HCT116 (cell line): ENCODE measurements around the gene C5orf63. TPM values are rescaled to one million over a fixed set of nuclear protein-coding genes. Genes with fewer than 3 reads are reported as not detected.

ENCODE experiments used
- ATAC-seq: fragments of 200-7000 bp; cut with Tn5 transposase; 2 replicates; pipeline ENCODE4 v1.9.1; 2020; ENCODE audit warnings: mild to moderate bottlenecking, moderate library complexity
- BruUV-seq: library from RNA; stranded (reverse); fragments of 400-500 nt; replicated peaks from 2 replicates; lab custom pipeline; 2021; lab: Mats Ljungman, UMichigan
- CTCF ChIA-PET: fragments of 300-600 bp; sonication (Branson Sonifier 250); formaldehyde crosslinking; loops from one replicate; lab custom pipeline; 2021; ENCODE audit warnings: antibody characterized with exemption; lab: Charles Lee
- POLR2A ChIA-PET: fragments of 300-600, 350-600 bp; sonication (Branson Sonifier 250); formaldehyde crosslinking; loops from one replicate; lab custom pipeline; 2021; ENCODE audit warnings: antibody characterized with exemption; lab: Charles Lee
- RAD21 ChIA-PET, 2 experiments: fragments of 300-600 bp; sonication (Branson Sonifier 250); formaldehyde crosslinking; loops; one replicate each; lab custom pipeline; 2023; ENCODE audit warnings: low total read pairs in 2 of 2; ENCODE audit not compliant: uncharacterized antibody in 2 of 2, unreplicated experiment in 2 of 2, low non-redundant PET in 1 of 2; lab: Charles Lee
- DNase-seq: peaks from one replicate; pipeline ENCODE4 v3.0.0-alpha.2; 2010; ENCODE audit warnings: low read depth, low spot score
- H2AFZ ChIP-seq: fragments of 200-600 bp; shearing (Covaris generic), sonication (generic); 2 replicates; pipeline ENCODE4 v1.6.1; 2017; ENCODE audit warnings: low read depth, mixed run types, mixed read lengths, antibody characterized with exemption, low read length; ENCODE audit not compliant: poor library complexity, severe bottlenecking
- H3K27ac ChIP-seq: 2 replicates; pipeline ENCODE4 v1.5.1; 2012; ENCODE audit warnings: low read depth, low read length
- H3K27me3 ChIP-seq: fragments of 200-600 bp; sonication (generic); 2 replicates; pipeline ENCODE4 v1.6.1; 2016; ENCODE audit warnings: mixed run types, low read length, mixed read lengths; ENCODE audit not compliant: insufficient read depth
- H3K36me3 ChIP-seq, 2 experiments: fragments of 200-500 bp in 1 of 2; fragments of 200-600 bp in 1 of 2; sonication (Bioruptor generic) in 1 of 2; sonication (generic) in 1 of 2; 2 replicates each; pipeline versions ENCODE4 v1.5.1 to v1.6.1; 2014 to 2016; ENCODE audit warnings: low read length in 2 of 2, inconsistent platforms in 1 of 2, mixed read lengths in 1 of 2, mixed run types in 1 of 2; ENCODE audit not compliant: insufficient read depth in 2 of 2, control insufficient read depth in 1 of 2
- H3K4me1 ChIP-seq, 2 experiments: fragments of 200-600 bp in 1 of 2; sonication (generic) in 1 of 2; 2 replicates each; pipeline versions ENCODE4 v1.5.1 to v1.6.1; 2012 to 2017; ENCODE audit warnings: low read length in 2 of 2, inconsistent platforms in 1 of 2, mild to moderate bottlenecking in 1 of 2, mixed read lengths in 1 of 2, mixed run types in 1 of 2, moderate library complexity in 1 of 2; ENCODE audit not compliant: insufficient read depth in 2 of 2, control insufficient read depth in 1 of 2
- H3K4me2 ChIP-seq: fragments of 200-600 bp; sonication (generic); 2 replicates; pipeline ENCODE4 v1.6.1; 2017; ENCODE audit warnings: mixed run types, low read length, mixed read lengths
- H3K4me3 ChIP-seq, 2 experiments: fragments of 200-600 bp in 1 of 2; sonication (generic) in 1 of 2; replicated peaks in 1 of 2; 2 replicates each; pipeline ENCODE4 v1.5.1; 2011 to 2016; ENCODE audit warnings: low read length in 2 of 2, control low read depth in 1 of 2, low read depth in 1 of 2, mild to moderate bottlenecking in 1 of 2, mixed read lengths in 1 of 2, mixed run types in 1 of 2
- H3K79me2 ChIP-seq: fragments of 200-600 bp; sonication (generic); 2 replicates; pipeline ENCODE4 v1.6.1; 2017; ENCODE audit warnings: mild to moderate bottlenecking, mixed run types, low read length, moderate library complexity, mixed read lengths; ENCODE audit not compliant: insufficient read depth
- H3K9ac ChIP-seq: fragments of 200-600 bp; sonication (generic); 2 replicates; pipeline ENCODE4 v1.6.1; 2016; ENCODE audit warnings: low read length, mixed read lengths
- H3K9me2 ChIP-seq: fragments of 200-600 bp; sonication (generic), shearing (Covaris generic); 2 replicates; pipeline ENCODE4 v1.6.1; 2017; ENCODE audit warnings: mixed run types, mild to moderate bottlenecking, moderate library complexity; ENCODE audit not compliant: insufficient read depth
- H3K9me3 ChIP-seq, 2 experiments: fragments of 200-500 bp in 1 of 2; fragments of 200-600 bp in 1 of 2; sonication (Bioruptor generic) in 1 of 2; sonication (generic) in 1 of 2; 2 replicates each; pipeline ENCODE4 v1.6.1; 2014 to 2017; ENCODE audit warnings: low read length in 2 of 2, mixed read lengths in 2 of 2, inconsistent platforms in 1 of 2, low read depth in 1 of 2, mild to moderate bottlenecking in 1 of 2, mixed run types in 1 of 2, moderate library complexity in 1 of 2; ENCODE audit not compliant: control insufficient read depth in 1 of 2, insufficient read depth in 1 of 2
- H4K20me1 ChIP-seq: fragments of 200-600 bp; sonication (generic), shearing (Covaris generic); 2 replicates; pipeline ENCODE4 v1.6.1; 2017; ENCODE audit warnings: mixed run types, mild to moderate bottlenecking, moderate library complexity; ENCODE audit not compliant: insufficient read depth
- CBX3 ChIP-seq: IDR thresholded peaks from 2 replicates; pipeline ENCODE4 v1.6.1; 2012; ENCODE audit warnings: low read depth
- CEBPB ChIP-seq: IDR thresholded peaks from 2 replicates; pipeline ENCODE4 v1.6.1; 2012; ENCODE audit warnings: low read depth
- EZH2 ChIP-seq: fragments of 200-600 bp; sonication (generic); IDR thresholded peaks from 2 replicates; pipeline ENCODE4 v1.6.1; 2017; ENCODE audit warnings: antibody characterized with exemption, mixed run types
- EZH2phosphoT487 ChIP-seq: fragments of 200-600 bp; IDR thresholded peaks from 2 replicates; pipeline ENCODE4 v1.6.1; 2018; ENCODE audit warnings: antibody characterized with exemption, borderline replicate concordance
- FOSL1 ChIP-seq: IDR thresholded peaks from 2 replicates; pipeline ENCODE4 v1.6.1; 2012; ENCODE audit warnings: low read depth
- RAD21 ChIP-seq: IDR thresholded peaks from 2 replicates; pipeline ENCODE4 v1.6.1; 2012; ENCODE audit warnings: low read depth, mild to moderate bottlenecking
- REST ChIP-seq: IDR thresholded peaks from 2 replicates; pipeline ENCODE4 v1.6.1; 2012; ENCODE audit warnings: low read depth
- SIN3A ChIP-seq: IDR thresholded peaks from 2 replicates; pipeline ENCODE4 v1.6.1; 2012; ENCODE audit warnings: low read depth
- SP1 ChIP-seq: IDR thresholded peaks from 2 replicates; pipeline ENCODE4 v1.6.1; 2012; ENCODE audit warnings: low read depth
- SRF ChIP-seq: IDR thresholded peaks from 2 replicates; pipeline ENCODE4 v1.6.1; 2012; ENCODE audit warnings: low read depth
- TCF7L2 ChIP-seq: IDR thresholded peaks from 2 replicates; pipeline ENCODE4 v1.7.0; 2011; ENCODE audit warnings: borderline replicate concordance, inconsistent platforms; ENCODE audit not compliant: insufficient read depth, insufficient read length; ENCODE audit errors: extremely low read depth
- YY1 ChIP-seq: IDR thresholded peaks from 2 replicates; pipeline ENCODE4 v1.6.1; 2011; ENCODE audit warnings: low read length, low read depth, moderate library complexity, mild to moderate bottlenecking; ENCODE audit not compliant: insufficient replicate concordance; ENCODE audit errors: extremely low read depth
- ZFX ChIP-seq: fragments of 450-650 bp; IDR thresholded peaks from 2 replicates; pipeline ENCODE4 v1.6.1; 2017
- intact Hi-C: fragments of 100-400 bp; cut with micrococcal nuclease; formaldehyde crosslinking; loops from 2 replicates; pipeline ENCODE4 v1.10.0; 2022
- total RNA-seq: library from RNA; stranded (reverse); gene quantifications from one replicate; pipeline ENCODE4 v1.2.1, GENCODE V29; 2021; ENCODE audit not compliant: unreplicated experiment
- TF ChIP-seq, protein P1 (sequence below): IDR thresholded peaks from 2 replicates; pipeline ENCODE4 v1.6.1; 2011; ENCODE audit warnings: mild to moderate bottlenecking, low read length, moderate library complexity; ENCODE audit not compliant: insufficient replicate concordance; ENCODE audit errors: extremely low read depth
- TF ChIP-seq, protein P2 (sequence below), 3 experiments: fragments of 200-600 bp in 1 of 3; sonication (generic) in 1 of 3; IDR thresholded peaks in 2 of 3; conservative IDR thresholded peaks in 1 of 3; 2 replicates each; pipeline ENCODE4 v1.5.1; 2012 to 2017; ENCODE audit warnings: low read depth in 2 of 3, low read length in 2 of 3, antibody characterized with exemption in 1 of 3, borderline replicate concordance in 1 of 3, control low read depth in 1 of 3, mild to moderate bottlenecking in 1 of 3, mixed read lengths in 1 of 3, mixed run types in 1 of 3, moderate library complexity in 1 of 3; ENCODE audit not compliant: insufficient read depth in 1 of 3
- TF ChIP-seq, protein P3 (sequence below): IDR thresholded peaks from 2 replicates; pipeline ENCODE4 v1.6.1; 2012

The C5orf63 gene
- total RNA-seq, 1 experiment from 2014 or later, result 4.4 TPM

GRCh38 chr5:127070243-127070642 lies 3.1 kb downstream of the C5orf63 start:
- BruUV-seq, result no TSS peak
- intact Hi-C loops, result no loop called here
- ChIA-PET POLR2A (no interaction called here), CTCF (no interaction called here), RAD21 (no interaction called here)
- H3K9me3 ChIP-seq, result no peaks in the 10 kb centered on the region
- H3K36me3 ChIP-seq, result no peaks in the 10 kb centered on the region
- H2AFZ ChIP-seq, result no peak overlapping the region
- H3K4me3 ChIP-seq, result no peak overlapping the region
- no peak overlapping the region for H3K27ac ChIP-seq
- TF ChIP-seq CBX3, result no peak
- no peak for TF ChIP-seq CEBPB
- no peak for TF ChIP-seq ZFX
- no peak for TF ChIP-seq SIN3A
- no peak for TF ChIP-seq SP1
- no peak for TF ChIP-seq RAD21
- TF ChIP-seq, protein P1, sequence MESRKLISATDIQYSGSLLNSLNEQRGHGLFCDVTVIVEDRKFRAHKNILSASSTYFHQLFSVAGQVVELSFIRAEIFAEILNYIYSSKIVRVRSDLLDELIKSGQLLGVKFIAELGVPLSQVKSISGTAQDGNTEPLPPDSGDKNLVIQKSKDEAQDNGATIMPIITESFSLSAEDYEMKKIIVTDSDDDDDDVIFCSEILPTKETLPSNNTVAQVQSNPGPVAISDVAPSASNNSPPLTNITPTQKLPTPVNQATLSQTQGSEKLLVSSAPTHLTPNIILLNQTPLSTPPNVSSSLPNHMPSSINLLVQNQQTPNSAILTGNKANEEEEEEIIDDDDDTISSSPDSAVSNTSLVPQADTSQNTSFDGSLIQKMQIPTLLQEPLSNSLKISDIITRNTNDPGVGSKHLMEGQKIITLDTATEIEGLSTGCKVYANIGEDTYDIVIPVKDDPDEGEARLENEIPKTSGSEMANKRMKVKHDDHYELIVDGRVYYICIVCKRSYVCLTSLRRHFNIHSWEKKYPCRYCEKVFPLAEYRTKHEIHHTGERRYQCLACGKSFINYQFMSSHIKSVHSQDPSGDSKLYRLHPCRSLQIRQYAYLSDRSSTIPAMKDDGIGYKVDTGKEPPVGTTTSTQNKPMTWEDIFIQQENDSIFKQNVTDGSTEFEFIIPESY, result no peak
- TF ChIP-seq SRF, result no peak
- TF ChIP-seq TCF7L2, result no peak
- no peak for TF ChIP-seq EZH2phosphoT487
- no peak for TF ChIP-seq REST
- TF ChIP-seq, protein P2, sequence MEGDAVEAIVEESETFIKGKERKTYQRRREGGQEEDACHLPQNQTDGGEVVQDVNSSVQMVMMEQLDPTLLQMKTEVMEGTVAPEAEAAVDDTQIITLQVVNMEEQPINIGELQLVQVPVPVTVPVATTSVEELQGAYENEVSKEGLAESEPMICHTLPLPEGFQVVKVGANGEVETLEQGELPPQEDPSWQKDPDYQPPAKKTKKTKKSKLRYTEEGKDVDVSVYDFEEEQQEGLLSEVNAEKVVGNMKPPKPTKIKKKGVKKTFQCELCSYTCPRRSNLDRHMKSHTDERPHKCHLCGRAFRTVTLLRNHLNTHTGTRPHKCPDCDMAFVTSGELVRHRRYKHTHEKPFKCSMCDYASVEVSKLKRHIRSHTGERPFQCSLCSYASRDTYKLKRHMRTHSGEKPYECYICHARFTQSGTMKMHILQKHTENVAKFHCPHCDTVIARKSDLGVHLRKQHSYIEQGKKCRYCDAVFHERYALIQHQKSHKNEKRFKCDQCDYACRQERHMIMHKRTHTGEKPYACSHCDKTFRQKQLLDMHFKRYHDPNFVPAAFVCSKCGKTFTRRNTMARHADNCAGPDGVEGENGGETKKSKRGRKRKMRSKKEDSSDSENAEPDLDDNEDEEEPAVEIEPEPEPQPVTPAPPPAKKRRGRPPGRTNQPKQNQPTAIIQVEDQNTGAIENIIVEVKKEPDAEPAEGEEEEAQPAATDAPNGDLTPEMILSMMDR (IDR thresholded peaks at IDR 0.05 in 2 of 3, conservative IDR thresholded peaks at IDR 0.05 in 1 of 3; ENCODE audit: borderline replicate concordance in 1 of 3, insufficient read depth in 1 of 3, low read depth in 2 of 3, low read length in 2 of 3), result no peak
- no peak for TF ChIP-seq YY1
- TF ChIP-seq, protein P3, sequence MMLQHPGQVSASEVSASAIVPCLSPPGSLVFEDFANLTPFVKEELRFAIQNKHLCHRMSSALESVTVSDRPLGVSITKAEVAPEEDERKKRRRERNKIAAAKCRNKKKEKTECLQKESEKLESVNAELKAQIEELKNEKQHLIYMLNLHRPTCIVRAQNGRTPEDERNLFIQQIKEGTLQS, result no peak
- no peak for TF ChIP-seq FOSL1
- no peak for TF ChIP-seq EZH2
- ATAC-seq, result no peak
- peaks cover 0 to 7% of the 10 kb centered on the region in 2 experiments; a peak in 2 of 4 replicates for H3K4me1 ChIP-seq
- H3K4me2 ChIP-seq, result no peak overlapping the region
- no peaks in the 10 kb centered on the region for H4K20me1 ChIP-seq
- H3K79me2 ChIP-seq, result no peaks in the 10 kb centered on the region
- no peak for DNase-seq
- no peaks in the 10 kb centered on the region for H3K27me3 ChIP-seq
- H3K9ac ChIP-seq, result no peak overlapping the region
- H3K9me2 ChIP-seq, result no peaks in the 10 kb centered on the region
